HG02588 (cell line): ENCODE data around the gene RAB11B.
A peak's percentile ranks its signal among the peaks of the same experiment; 100 is the strongest.
"Not testable (repeated sequence)": the region's sequence is repeated elsewhere in the genome, so short reads cannot be mapped to it uniquely, and the experiment has no call there.

Experiments used
- ATAC-seq: cut with Tn5 transposase; IDR thresholded peaks from one replicate; pipeline ENCODE4 v1.9.1; 2021; ENCODE audit warnings: mild to moderate bottlenecking, moderate library complexity; ENCODE audit not compliant: unreplicated experiment

The RAB11B gene

GRCh38 chr19:8425331-8425730 is 35.2 kb downstream of the RAB11B start:
- ATAC-seq: not testable (repeated sequence)

GRCh38 chr19:8426283-8426682 is 36.1 kb downstream of the RAB11B start:
- ATAC-seq: no peak

- no peak for ATAC-seq
Observed at GRCh38 chr19:8429044-8429443, 38.9 kb downstream of the RAB11B start.

- ATAC-seq: no peak
Observed at GRCh38 chr19:8429826-8430225, 39.7 kb downstream of the RAB11B start.

- ATAC-seq: no peak
Observed at GRCh38 chr19:8430650-8431049, 40.5 kb downstream of the RAB11B start.

GRCh38 chr19:8438236-8438635 is 48.1 kb downstream of the RAB11B start:
- ATAC-seq: no peak

GRCh38 chr19:8441725-8442544 is 51.8 kb downstream of the RAB11B start:
- no peak for ATAC-seq

GRCh38 chr19:8444140-8444676 is 54.0 kb downstream of the RAB11B start:
- ATAC-seq: not testable (repeated sequence)

GRCh38 chr19:8444677-8445487 is 54.7 kb downstream of the RAB11B start, which contains the start of gene HNRNPM:
Gene HNRNPM, plus strand, starts transcription at chr19:8444975. Its CDS starts 24 bp downstream, at chr19:8444999.
- peak; percentile 74 for ATAC-seq

GRCh38 chr19:8445488-8446001 is 55.4 kb downstream of the RAB11B start:
- ATAC-seq: peak; percentile 28

GRCh38 chr19:8446061-8446709 is 56.0 kb downstream of the RAB11B start:
- ATAC-seq: no peak

GRCh38 chr19:8449830-8450229 is 59.7 kb downstream of the RAB11B start:
- ATAC-seq: no peak

- ATAC-seq: no peak
Observed at GRCh38 chr19:8451377-8451776, 61.2 kb downstream of the RAB11B start.

- ATAC-seq: no peak
Observed at GRCh38 chr19:8451885-8452284, 61.7 kb downstream of the RAB11B start.

- ATAC-seq: no peak
Observed at GRCh38 chr19:8452446-8453123, 62.4 kb downstream of the RAB11B start.

- no peak for ATAC-seq
Observed at GRCh38 chr19:8453616-8454015, 63.5 kb downstream of the RAB11B start.
